ENCODE data around the gene MAGEA12.
"Not testable (repeated sequence)": the region's sequence is repeated elsewhere in the genome, so short reads cannot be mapped to it uniquely, and the experiment has no call there.

DNA sequence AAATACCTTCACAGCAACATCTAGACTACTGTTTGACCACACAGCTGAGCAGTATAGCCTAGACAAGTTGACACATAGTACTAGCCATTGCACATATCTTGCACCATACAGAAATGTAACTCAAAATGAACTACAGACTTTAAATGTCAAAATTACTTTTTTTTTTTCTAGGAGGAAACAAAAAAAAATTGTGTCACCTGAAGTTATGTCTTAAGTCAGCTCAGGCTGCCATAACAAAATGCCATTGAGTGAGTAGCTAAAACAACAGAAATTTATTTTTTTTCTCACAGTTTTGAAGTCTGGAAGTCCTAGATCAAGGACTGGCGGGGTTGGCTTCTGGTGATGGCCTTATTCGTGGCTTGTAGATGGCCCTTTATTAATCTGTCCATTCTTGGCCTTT lies 24.4 kb upstream of the MAGEA12 start, which contains the start of gene CSAG2:
- TF ChIP-seq, protein P1, sequence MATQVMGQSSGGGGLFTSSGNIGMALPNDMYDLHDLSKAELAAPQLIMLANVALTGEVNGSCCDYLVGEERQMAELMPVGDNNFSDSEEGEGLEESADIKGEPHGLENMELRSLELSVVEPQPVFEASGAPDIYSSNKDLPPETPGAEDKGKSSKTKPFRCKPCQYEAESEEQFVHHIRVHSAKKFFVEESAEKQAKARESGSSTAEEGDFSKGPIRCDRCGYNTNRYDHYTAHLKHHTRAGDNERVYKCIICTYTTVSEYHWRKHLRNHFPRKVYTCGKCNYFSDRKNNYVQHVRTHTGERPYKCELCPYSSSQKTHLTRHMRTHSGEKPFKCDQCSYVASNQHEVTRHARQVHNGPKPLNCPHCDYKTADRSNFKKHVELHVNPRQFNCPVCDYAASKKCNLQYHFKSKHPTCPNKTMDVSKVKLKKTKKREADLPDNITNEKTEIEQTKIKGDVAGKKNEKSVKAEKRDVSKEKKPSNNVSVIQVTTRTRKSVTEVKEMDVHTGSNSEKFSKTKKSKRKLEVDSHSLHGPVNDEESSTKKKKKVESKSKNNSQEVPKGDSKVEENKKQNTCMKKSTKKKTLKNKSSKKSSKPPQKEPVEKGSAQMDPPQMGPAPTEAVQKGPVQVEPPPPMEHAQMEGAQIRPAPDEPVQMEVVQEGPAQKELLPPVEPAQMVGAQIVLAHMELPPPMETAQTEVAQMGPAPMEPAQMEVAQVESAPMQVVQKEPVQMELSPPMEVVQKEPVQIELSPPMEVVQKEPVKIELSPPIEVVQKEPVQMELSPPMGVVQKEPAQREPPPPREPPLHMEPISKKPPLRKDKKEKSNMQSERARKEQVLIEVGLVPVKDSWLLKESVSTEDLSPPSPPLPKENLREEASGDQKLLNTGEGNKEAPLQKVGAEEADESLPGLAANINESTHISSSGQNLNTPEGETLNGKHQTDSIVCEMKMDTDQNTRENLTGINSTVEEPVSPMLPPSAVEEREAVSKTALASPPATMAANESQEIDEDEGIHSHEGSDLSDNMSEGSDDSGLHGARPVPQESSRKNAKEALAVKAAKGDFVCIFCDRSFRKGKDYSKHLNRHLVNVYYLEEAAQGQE (IDR thresholded peaks at IDR 0.05; ENCODE audit: insufficient read depth in 1 of 2, low read depth in 2 of 2, low read length in 1 of 2) = not testable (repeated sequence)
- TF ChIP-seq, protein P2, sequence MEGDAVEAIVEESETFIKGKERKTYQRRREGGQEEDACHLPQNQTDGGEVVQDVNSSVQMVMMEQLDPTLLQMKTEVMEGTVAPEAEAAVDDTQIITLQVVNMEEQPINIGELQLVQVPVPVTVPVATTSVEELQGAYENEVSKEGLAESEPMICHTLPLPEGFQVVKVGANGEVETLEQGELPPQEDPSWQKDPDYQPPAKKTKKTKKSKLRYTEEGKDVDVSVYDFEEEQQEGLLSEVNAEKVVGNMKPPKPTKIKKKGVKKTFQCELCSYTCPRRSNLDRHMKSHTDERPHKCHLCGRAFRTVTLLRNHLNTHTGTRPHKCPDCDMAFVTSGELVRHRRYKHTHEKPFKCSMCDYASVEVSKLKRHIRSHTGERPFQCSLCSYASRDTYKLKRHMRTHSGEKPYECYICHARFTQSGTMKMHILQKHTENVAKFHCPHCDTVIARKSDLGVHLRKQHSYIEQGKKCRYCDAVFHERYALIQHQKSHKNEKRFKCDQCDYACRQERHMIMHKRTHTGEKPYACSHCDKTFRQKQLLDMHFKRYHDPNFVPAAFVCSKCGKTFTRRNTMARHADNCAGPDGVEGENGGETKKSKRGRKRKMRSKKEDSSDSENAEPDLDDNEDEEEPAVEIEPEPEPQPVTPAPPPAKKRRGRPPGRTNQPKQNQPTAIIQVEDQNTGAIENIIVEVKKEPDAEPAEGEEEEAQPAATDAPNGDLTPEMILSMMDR (IDR thresholded peaks at IDR 0.05) = not testable (repeated sequence)
- not testable (repeated sequence) for TF ChIP-seq TCF7L2 (IDR thresholded peaks at IDR 0.05; ENCODE audit: low read depth, low read length)

Measured in Panc1 (cell line).